Caco-2 (cell line): ENCODE measurements around the gene INHBB. TPM values are rescaled to one million over a fixed set of nuclear protein-coding genes. Genes with fewer than 3 reads are reported as not detected.
"Not testable (repeated sequence)": the region's sequence is repeated elsewhere in the genome, so short reads cannot be mapped to it uniquely, and the experiment has no call there.

ENCODE experiments used
- BruUV-seq: library from RNA; stranded (reverse); fragments of 400-500 nt; replicated peaks from 2 replicates; lab custom pipeline; 2021; lab: Mats Ljungman, UMichigan
- CTCF ChIA-PET: fragments of 300-600 bp; sonication (Branson Sonifier 250); formaldehyde crosslinking; loops from one replicate; lab custom pipeline; 2022; ENCODE audit warnings: antibody characterized with exemption; lab: Charles Lee
- POLR2A ChIA-PET: fragments of 300-600 bp; sonication (Branson Sonifier 250); formaldehyde crosslinking; loops from one replicate; lab custom pipeline; 2022; ENCODE audit warnings: antibody characterized with exemption; lab: Charles Lee
- DNase-seq, 2 experiments: peaks; one replicate each; pipeline versions ENCODE4 v3.0.0 to v3.0.0-alpha.2; 2020 to 2022
- H3K27me3 ChIP-seq: replicated peaks from 2 replicates; pipeline ENCODE4 v1.6.0; 2011; ENCODE audit warnings: low read length; ENCODE audit not compliant: control insufficient read depth, insufficient read depth
- H3K36me3 ChIP-seq: 2 replicates; pipeline ENCODE4 v1.5.1; 2011; ENCODE audit warnings: low read length; ENCODE audit not compliant: control insufficient read depth, insufficient read depth
- H3K4me1 ChIP-seq: fragments of 250-450 bp; sonication (Bioruptor Pico); 2 replicates; pipeline ENCODE4 v1.5.1; 2020; ENCODE audit warnings: mild to moderate bottlenecking
- H3K4me3 ChIP-seq: 2 replicates; pipeline ENCODE4 v1.5.1; 2011; ENCODE audit warnings: low read depth, mild to moderate bottlenecking, control low read depth, low read length
- H3K9me3 ChIP-seq: fragments of 250-450 bp; sonication (Bioruptor Pico); 2 replicates; pipeline ENCODE4 v1.5.1; 2020; ENCODE audit warnings: mild to moderate bottlenecking, moderate library complexity
- H3K27ac Mint-ChIP-seq: one replicate; pipeline ENCODE4 v1.8.0; 2022; ENCODE audit warnings: mixed read lengths; ENCODE audit not compliant: unreplicated experiment
- H3K27me3 Mint-ChIP-seq: one replicate; pipeline ENCODE4 v1.8.0; 2022; ENCODE audit warnings: mixed read lengths; ENCODE audit not compliant: insufficient read depth, unreplicated experiment
- H3K36me3 Mint-ChIP-seq: one replicate; pipeline ENCODE4 v1.8.0; 2022; ENCODE audit warnings: mild to moderate bottlenecking, mixed read lengths; ENCODE audit not compliant: insufficient read depth, unreplicated experiment
- H3K4me1 Mint-ChIP-seq: one replicate; pipeline ENCODE4 v1.8.0; 2022; ENCODE audit warnings: low read depth, mixed read lengths; ENCODE audit not compliant: unreplicated experiment
- H3K4me3 Mint-ChIP-seq: one replicate; pipeline ENCODE4 v1.8.0; 2022; ENCODE audit warnings: mild to moderate bottlenecking, moderate library complexity, mixed read lengths; ENCODE audit not compliant: unreplicated experiment
- H3K9me3 Mint-ChIP-seq: one replicate; pipeline ENCODE4 v1.8.0; 2022; ENCODE audit warnings: mixed read lengths; ENCODE audit not compliant: unreplicated experiment
- CTCF ChIP-seq, 2 experiments: fragments of 200-600 bp in 1 of 2; IDR thresholded peaks; 1 replicate in 1 of 2; 2 replicates in 1 of 2; pipeline versions ENCODE4 v1.5.1 to v1.8.0; 2011 to 2022; ENCODE audit warnings: antibody characterized with exemption in 1 of 2, control low read depth in 1 of 2, inconsistent platforms in 1 of 2, low read depth in 1 of 2, low read length in 1 of 2, mild to moderate bottlenecking in 1 of 2, moderate library complexity in 1 of 2; ENCODE audit not compliant: insufficient read depth in 1 of 2, severe bottlenecking in 1 of 2, unreplicated experiment in 1 of 2
- intact Hi-C: fragments of 100-400 bp; cut with micrococcal nuclease; formaldehyde crosslinking; loops from one replicate; pipeline ENCODE4 v1.10.0; 2022; ENCODE audit not compliant: unreplicated experiment
- total RNA-seq: library from RNA; stranded (reverse); gene quantifications from 2 replicates; pipeline ENCODE4 v1.2.3, GENCODE V29; 2022

The INHBB gene
- total RNA-seq, 1 experiment from 2014 or later, result 28.9 TPM

- no peaks in the 10 kb centered on the region for H3K9me3 Mint-ChIP-seq
- CTCF ChIA-PET, result interaction anchor here (1.8 kb wide), 1 partner anchor 27 kb away, joined by 4 read pairs; no protein-coding TSS in a partner anchor
- no peak for TF ChIP-seq CTCF (IDR thresholded peaks at IDR 0.05; ENCODE audit: insufficient read depth in 1 of 2, low read depth in 1 of 2, low read length in 1 of 2, severe bottlenecking in 1 of 2, unreplicated experiment in 1 of 2)
- no peaks in the 10 kb centered on the region for H3K27me3 ChIP-seq
- intact Hi-C loops, result no loop called here
- H3K36me3 Mint-ChIP-seq, result no peaks in the 10 kb centered on the region
- H3K27me3 Mint-ChIP-seq, result no peaks in the 10 kb centered on the region
- no peak for DNase-seq
- H3K9me3 ChIP-seq, result no peaks in the 10 kb centered on the region
- no peaks in the 10 kb centered on the region for H3K4me1 ChIP-seq
- H3K36me3 ChIP-seq, result no peaks in the 10 kb centered on the region
- H3K4me1 Mint-ChIP-seq, result peaks cover 8% of the 10 kb centered on the region
- POLR2A ChIA-PET, result interaction anchor here (0.7 kb wide), 1 partner anchor 123 kb away, joined by 5 read pairs; no protein-coding TSS in a partner anchor
- no peak overlapping the region for H3K4me3 Mint-ChIP-seq
- no TSS peak for BruUV-seq
- H3K4me3 ChIP-seq, result no peak overlapping the region
- no peak overlapping the region for H3K27ac Mint-ChIP-seq
These were observed 35.8 kb upstream of the INHBB start for GRCh38 chr2:120310136-120310535.

- H3K4me3 Mint-ChIP-seq, DNase-seq, H3K9me3 ChIP-seq, H3K36me3 Mint-ChIP-seq, H3K27me3 Mint-ChIP-seq, H3K27me3 ChIP-seq, H3K4me1 Mint-ChIP-seq, H3K4me1 ChIP-seq, H3K36me3 ChIP-seq, POLR2A ChIA-PET, intact Hi-C loops, H3K27ac Mint-ChIP-seq, H3K9me3 Mint-ChIP-seq, BruUV-seq, H3K4me3 ChIP-seq: not testable (repeated sequence)
- CTCF ChIA-PET, result interaction anchor here (0.7 to 1.8 kb wide), 2 partner anchors 27 to 386 kb away, joined by 4 to 5 read pairs; no protein-coding TSS in a partner anchor
These were observed 35.1 kb upstream of the INHBB start for GRCh38 chr2:120310841-120311240.

DNA sequence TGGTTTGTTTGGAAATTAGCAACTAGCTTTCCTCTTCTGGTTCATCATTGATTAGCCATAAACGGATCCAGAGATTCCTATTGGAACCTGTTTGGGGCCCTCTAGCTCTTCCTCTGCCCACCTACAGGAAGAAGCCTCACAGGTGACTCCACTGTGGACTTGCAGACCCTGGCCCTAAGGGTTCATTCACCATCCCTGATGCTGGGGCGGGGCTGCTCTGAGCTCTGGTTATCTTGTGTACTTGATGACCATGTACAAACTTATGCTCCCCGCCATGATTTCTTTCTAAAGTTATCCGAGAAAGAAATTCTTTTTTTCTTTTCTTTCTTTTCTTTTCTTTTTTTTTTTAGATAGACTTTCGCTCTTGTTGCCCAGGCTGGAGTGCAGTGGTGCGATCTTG lies 33.9 kb upstream of the INHBB start:
- Histone ChIP-seq H3K27me3 (no peaks in the 10 kb centered on the region), H3K36me3 (no peaks in the 10 kb centered on the region), H3K4me3 (no peak overlapping the region), H3K4me1 (no peaks in the 10 kb centered on the region), H3K9me3 (no peaks in the 10 kb centered on the region)
- no peaks in the 10 kb centered on the region for H3K9me3 Mint-ChIP-seq
- H3K36me3 Mint-ChIP-seq, result peaks cover 6% of the 10 kb centered on the region
- no peak for DNase-seq
- H3K27me3 Mint-ChIP-seq, result no peaks in the 10 kb centered on the region
- TF ChIP-seq CTCF (IDR thresholded peaks at IDR 0.05; ENCODE audit: insufficient read depth in 1 of 2, low read depth in 1 of 2, low read length in 1 of 2, severe bottlenecking in 1 of 2, unreplicated experiment in 1 of 2), result no peak
- ChIA-PET POLR2A (no interaction called here), CTCF (interaction anchor here (0.5 to 2.7 kb wide), 9 partner anchors 15 to 368 kb away, joined by 3 to 36 read pairs (median 4); partner anchors contain the start of genes INHBB, RALB and TMEM185B)
- no peaks in the 10 kb centered on the region for H3K4me1 Mint-ChIP-seq
- H3K4me3 Mint-ChIP-seq, result no peak overlapping the region
- no peak overlapping the region for H3K27ac Mint-ChIP-seq
- BruUV-seq, result no TSS peak
- intact Hi-C loops, result loop anchor here (2.0 kb wide), 2 partner anchors 129 to 137 kb away; no protein-coding TSS in a partner anchor
